TTC549 (cell line): ENCODE measurements around the gene HBG1.
"Not testable (repeated sequence)": the region's sequence is repeated elsewhere in the genome, so short reads cannot be mapped to it uniquely, and the experiment has no call there.

Experiments used
- FAIRE-seq: peaks from 2 replicates; lab custom pipeline; 2012; peaks lifted over from hg19 to GRCh38; lab: Jason Lieb, UNC

The HBG1 gene

DNA sequence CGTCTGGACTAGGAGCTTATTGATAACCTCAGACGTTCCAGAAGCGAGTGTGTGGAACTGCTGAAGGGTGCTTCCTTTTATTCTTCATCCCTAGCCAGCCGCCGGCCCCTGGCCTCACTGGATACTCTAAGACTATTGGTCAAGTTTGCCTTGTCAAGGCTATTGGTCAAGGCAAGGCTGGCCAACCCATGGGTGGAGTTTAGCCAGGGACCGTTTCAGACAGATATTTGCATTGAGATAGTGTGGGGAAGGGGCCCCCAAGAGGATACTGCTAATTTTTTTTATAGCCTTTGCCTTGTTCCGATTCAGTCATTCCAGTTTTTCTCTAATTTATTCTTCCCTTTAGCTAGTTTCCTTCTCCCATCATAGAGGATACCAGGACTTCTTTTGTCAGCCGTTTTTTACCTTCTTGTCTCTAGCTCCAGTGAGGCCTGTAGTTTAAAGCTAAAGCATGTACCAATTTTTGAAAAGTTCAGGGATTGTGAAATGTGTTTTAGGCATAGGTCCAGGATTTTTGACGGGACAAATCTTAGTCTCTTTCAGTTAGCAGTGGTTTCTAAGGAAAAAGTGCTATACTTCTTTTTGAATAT is at the start of gene HBG1:
Gene HBG1, minus strand, starts transcription at position 51 of the 590 bp plus-strand sequence. CDS start 53 bp downstream, outside the sequence.
- FAIRE-seq, result not testable (repeated sequence)

DNA sequence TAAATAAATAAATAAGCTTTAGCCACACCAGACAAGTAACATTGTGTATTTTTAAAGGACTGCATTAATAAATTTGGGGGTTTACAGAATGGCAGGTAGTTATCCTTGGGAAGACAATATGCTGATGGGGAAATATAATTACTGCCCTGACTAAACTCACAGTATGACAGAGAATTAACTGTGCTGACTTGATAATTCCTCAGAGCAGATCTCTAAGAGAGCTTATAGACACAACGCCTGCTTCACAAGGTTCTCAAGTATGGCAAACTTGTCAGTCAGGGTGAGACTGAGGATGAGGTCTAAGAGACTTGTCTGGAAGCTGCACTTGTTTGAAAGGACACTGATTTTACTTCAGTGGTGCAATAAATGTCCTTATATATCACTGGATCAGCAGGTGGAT is 48.8 kb upstream of the HBG1 start:
- FAIRE-seq, result no peak

DNA sequence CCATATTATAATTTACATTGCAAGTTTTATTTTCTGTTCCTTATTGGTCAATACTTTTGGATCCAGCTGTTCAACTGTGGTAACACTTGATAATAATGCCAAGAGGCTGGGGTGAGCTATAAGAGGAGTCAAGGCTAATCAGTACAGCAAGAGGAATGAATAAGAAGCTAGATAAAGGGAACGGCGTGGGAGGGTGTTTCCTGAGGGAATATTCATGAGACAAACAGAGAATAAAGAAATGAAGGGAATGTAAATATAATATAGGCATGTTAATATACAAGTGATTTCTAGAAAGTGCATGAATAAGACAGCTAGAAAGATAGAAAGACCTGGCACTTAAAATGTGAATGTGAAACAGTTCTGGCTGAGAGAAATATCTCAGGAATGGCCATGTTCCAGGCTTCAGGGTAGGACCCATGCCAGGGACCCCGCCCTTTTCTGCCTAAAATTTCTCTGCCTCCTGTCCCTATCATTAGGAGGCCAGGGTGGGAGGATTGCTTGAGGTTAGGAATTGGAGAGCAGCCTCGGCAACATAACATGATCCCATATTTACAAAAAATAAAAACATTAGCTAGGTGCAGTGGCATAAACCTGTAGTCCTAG is 48.2 kb upstream of the HBG1 start:
- FAIRE-seq, result no peak

DNA sequence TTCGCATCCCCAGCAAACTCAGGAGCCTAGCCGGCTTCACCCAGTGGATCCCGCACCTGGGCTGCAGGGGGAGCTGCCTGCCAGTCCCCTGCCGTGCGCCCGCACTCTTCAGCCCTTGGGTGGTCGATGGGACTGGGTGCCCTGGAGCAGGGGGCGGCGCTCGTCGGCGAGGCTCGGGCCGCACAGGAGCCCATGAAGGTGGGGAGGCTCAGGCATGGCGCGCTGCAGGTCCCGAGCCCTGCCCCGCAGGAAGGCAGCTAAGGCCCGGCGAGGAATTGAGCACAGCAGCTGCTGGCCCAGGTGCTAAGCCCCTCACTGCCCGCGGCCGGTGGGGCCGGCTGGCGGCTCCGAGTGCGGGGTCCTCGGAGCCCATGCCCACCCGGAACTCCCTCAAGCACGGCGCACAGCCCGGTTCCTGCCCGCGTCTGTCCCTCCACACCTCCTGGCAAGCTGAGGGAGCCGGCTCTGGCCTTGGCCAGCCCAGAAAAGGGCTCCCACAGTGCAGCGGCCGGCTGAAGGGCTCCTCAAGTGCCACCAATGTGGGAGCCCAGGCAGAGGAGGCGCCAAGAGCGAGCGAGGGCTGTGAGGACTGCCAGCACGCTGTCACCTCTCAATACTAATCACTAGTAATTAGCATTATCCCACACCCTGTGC is 44.8 kb upstream of the HBG1 start:
- not testable (repeated sequence) for FAIRE-seq

DNA sequence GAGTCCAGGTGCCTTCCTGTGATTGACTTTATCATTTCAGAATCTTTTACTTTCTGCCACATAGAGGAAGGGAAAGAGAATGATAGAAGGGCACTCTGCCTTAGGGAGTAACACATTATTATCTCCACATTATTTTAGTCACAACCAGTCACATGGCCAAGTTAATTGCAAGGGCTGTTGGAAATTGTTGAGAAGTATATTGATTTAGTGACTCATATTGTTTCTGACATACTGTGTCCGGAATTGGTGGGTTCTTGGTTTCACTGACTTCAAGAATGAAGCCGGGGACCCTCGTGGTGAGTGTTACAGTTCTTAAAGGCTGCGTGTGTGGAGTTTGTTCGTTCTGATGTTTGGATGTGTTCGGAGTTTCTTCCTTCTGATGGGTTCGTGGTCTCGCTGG is 43.4 kb upstream of the HBG1 start:
- no peak for FAIRE-seq

DNA sequence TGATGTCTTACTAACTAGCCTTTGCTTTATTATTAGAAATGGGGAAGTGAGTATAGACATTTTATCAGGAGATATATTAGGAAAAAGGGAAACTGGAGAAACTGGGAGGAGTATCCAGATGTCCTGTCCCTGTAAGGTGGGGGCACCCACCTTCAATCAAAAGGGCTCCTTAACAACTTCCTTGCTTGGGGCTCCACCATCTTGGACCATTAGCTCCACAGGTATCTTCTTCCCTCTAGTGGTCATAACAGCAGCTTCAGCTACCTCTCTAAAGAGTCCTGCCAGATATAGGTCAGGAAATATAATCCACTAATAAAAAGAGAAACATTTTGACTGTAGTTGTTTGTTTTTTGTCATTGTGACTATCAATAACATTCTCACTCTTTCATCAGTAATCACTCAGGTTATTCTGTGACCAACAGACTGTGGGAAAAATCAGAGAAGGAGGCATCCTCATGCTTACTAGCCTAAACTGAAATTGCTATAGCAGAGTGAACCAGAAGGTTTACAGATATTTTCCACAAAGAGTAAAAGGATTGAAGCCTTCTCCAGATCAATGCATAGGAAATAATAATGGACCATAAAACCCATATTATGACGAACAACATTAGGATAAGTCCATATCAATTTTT is 41.7 kb upstream of the HBG1 start:
- no peak for FAIRE-seq

DNA sequence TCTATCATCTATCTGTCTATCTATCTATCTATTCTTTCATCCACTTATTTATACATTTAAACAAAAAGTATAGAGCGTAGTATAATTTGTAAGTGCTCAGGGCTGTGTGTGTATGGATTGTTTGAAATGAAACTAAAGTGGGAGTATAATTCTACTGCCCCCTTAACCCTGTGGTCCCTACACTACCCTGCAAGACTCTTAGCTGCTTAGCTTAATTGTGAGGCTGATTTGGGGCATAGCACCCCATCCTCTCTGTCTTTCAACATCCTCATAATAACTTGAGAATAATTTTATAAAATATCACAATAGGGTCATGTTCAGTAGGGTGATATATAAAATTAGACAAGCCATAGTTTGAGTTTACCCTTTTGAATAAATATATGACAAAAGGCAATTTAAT is 40.4 kb upstream of the HBG1 start:
- no peak for FAIRE-seq

DNA sequence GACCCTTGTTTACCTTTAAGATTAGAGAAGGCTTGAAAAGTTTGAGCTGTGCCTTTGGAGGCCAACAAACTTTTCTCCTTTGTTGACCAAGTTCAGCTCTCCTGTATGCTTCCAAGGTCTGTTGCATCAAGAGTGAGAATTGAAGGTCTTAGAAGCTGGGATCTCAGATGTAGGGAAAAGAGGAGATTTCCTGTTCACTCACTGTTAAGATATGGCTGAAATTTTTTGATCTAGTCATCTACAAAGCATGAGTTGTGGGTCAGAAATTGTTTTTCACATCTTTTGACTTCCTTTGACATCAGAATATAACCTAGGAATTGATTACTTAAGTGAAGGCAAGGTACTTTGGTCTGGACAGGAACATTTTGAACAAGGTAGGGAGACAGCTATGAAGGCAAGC is 40.0 kb upstream of the HBG1 start:
- FAIRE-seq, result no peak

DNA sequence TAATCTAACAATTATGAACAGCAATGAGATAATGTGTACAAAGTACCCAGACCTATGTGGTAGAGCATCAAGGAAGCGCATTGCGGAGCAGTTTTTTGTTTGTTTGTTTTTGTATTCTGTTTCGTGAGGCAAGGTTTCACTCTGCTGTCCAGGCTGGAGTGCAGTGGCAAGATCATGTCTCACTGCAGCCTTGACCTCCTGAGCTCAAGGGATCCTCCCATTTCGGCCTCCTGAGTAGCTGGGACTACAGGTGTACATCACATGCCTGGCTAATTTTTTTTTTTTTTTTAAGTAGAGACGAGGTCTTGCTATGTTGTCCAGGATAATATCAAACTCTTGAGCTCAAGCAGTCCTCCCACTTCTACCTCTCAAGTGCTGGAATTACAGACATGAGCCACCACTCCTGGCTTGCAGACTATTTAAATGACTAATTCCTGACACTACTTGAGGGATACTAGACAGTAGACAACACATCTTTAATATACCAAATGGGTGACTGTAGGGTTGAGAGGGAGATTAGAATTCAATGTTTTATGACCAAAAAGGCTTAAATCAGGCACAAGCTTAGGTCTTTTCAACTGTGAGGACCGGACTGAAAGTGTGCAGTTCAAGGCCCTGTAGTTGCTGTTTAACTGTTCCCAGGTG is 39.4 kb upstream of the HBG1 start:
- FAIRE-seq, result no peak

DNA sequence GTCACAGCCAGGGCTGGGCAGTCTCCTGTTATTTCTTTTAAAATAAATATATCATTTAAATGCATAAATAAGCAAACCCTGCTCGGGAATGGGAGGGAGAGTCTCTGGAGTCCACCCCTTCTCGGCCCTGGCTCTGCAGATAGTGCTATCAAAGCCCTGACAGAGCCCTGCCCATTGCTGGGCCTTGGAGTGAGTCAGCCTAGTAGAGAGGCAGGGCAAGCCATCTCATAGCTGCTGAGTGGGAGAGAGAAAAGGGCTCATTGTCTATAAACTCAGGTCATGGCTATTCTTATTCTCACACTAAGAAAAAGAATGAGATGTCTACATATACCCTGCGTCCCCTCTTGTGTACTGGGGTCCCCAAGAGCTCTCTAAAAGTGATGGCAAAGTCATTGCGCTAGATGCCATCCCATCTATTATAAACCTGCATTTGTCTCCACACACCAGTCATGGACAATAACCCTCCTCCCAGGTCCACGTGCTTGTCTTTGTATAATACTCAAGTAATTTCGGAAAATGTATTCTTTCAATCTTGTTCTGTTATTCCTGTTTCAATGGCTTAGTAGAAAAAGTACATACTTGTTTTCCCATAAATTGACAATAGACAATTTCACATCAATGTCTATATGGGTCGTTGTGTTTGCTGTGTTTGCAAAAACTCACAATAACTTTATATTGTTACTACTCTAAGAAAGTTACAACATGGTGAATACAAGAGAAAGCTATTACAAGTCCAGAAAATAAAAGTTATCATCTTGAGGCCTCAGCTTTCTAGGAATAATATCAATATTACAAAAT is 38.6 kb upstream of the HBG1 start:
- no peak for FAIRE-seq

DNA sequence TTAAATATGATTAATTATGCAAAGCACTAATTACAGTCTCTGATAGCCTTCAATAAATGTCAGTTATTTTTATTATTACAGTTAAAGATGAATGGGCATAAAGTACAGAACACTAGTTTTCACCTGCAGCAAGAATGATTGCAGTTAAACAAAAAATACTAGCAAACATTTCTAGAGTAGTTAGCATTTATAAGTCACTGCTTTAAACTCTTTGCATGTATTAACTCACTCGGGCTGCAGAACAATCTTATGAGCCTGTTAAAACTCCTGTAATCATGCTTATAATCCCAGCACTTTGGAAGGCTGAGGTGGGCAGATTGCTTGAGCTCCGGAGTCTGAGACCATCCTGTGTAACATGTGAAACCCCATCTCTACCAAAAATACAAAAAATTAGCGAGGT is 37.2 kb upstream of the HBG1 start:
- no peak for FAIRE-seq

DNA sequence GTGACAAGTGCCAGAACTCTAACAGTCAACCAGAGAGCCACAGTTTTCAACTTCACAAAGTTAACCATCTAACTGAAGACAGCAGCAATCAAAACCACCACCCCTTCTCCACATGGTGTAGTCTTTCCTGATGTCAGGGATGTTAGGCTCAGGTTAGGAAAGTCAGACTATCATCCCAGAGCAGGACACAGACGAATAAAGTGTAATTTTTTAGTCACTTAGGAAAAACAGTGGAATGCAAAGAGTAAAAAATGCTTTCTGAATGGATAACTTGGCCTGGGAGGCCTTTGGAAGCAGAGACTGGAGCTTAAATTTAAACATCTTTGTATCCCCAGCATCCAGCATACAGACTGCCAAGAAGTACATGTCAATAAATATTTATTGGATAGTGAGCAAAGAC is 36.7 kb upstream of the HBG1 start:
- no peak for FAIRE-seq

DNA sequence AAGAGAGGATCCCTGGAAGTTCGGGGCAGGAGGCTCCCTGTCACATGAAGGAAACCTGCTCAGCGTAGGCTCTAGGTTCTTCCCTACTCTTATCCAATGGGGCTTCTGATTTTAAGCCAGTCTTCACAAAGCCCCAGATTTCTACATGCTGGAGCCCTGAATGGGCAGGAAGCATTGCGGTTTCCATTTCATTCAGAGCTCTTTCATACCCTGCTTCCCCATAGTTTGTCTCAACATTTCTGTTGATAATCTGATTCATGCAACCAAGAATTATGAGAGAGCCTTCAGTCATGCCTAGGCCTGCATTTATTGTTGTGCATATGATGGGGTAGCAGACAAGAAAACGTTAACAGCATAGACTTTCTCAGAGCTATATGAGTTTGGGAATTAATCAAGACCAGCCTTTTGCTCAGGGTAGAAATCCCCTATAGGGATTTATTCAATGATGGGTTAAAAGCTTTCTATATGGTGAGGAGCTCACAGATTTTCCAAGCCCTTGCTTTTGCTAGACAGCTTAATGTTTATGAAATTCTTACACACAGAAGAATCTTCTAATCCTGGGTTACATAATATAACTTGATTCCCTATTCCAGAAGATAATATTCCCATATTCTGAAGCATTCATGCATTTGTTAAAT is 36.2 kb upstream of the HBG1 start:
- no peak for FAIRE-seq

DNA sequence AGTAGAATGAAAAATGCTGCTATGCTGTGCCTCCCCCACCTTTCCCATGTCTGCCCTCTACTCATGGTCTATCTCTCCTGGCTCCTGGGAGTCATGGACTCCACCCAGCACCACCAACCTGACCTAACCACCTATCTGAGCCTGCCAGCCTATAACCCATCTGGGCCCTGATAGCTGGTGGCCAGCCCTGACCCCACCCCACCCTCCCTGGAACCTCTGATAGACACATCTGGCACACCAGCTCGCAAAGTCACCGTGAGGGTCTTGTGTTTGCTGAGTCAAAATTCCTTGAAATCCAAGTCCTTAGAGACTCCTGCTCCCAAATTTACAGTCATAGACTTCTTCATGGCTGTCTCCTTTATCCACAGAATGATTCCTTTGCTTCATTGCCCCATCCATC is 35.0 kb upstream of the HBG1 start:
- FAIRE-seq, result no peak

DNA sequence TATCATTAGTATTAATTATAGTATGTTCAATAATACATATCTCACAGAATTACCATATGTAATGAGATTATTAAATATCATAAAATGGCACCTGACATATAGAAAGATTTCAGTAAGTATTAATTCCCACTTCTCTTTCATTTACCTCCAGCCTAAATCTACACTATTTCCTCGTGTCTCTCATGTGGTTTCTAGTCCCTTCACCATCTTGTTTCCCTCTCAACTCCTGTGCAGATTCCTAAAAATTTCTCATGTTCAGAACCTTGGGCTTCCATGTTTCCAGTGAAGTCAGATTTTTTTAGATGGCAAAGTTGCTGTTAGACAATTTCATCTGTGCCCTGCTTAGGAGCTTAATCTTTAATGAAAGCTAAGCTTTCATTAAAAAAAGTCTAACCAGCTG is 34.2 kb upstream of the HBG1 start:
- no peak for FAIRE-seq

DNA sequence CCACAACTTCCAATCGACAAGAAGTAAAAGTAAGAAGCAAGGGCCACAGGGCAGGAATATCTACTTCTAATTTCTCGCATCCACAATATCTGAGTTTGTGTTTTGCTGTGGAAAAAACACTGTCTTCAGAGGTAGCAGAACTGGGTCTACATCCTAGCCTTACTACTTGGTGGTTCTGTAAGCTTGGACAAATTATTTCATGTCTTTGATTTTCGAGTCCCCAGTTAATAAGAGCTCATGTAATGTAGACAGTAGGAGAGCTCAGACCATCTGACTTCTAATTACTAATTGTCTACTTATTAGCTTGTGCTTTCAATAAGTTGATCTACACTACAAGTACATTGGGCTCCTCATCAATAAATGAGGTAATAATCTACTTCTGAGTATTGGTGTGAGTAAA is 33.4 kb upstream of the HBG1 start:
- FAIRE-seq, result no peak

DNA sequence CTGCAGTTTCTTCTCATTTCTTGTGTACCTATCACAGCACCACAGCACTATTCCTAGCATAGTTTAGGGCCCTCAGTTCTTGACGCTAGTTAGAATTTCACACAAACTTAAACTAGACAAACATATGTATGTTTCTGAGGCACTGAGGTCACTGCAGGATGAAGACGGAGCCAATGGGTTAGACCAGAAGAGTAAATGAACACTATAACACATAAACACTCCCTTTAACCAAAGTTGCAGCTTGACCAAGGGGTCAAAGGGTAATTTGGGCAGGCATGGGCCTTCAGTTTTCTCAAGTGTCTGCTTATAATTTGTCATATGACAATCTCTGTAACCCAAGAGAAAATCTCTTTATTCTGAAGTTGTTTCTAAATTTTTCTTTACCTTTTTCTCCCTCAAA is 33.0 kb upstream of the HBG1 start:
- no peak for FAIRE-seq

DNA sequence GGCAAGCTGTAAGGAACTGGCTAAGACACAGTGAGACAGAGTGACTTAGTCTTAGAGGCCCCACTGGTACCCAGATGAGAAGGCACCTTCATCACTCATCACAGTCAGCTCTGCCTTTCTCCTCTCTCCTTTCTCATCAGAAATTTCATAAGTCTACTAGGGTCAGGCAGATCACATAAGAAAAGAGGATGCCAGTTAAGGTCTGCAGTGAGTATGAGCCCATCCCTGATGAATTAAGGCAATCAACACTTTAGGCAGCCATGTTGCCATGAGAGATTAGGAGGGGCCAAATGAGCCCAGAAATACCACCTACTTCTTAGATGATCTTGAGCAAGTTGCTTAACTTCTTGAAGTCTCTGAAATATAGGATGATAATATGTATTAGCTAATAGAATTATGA is 31.9 kb upstream of the HBG1 start:
- FAIRE-seq, result no peak

DNA sequence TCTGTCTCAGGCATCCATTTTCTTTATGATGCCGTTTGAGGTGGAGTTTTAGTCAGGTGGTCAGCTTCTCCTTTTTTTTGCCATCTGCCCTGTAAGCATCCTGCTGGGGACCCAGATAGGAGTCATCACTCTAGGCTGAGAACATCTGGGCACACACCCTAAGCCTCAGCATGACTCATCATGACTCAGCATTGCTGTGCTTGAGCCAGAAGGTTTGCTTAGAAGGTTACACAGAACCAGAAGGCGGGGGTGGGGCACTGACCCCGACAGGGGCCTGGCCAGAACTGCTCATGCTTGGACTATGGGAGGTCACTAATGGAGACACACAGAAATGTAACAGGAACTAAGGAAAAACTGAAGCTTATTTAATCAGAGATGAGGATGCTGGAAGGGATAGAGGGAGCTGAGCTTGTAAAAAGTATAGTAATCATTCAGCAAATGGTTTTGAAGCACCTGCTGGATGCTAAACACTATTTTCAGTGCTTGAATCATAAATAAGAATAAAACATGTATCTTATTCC is 31.0 kb upstream of the HBG1 start:
- FAIRE-seq, result no peak

DNA sequence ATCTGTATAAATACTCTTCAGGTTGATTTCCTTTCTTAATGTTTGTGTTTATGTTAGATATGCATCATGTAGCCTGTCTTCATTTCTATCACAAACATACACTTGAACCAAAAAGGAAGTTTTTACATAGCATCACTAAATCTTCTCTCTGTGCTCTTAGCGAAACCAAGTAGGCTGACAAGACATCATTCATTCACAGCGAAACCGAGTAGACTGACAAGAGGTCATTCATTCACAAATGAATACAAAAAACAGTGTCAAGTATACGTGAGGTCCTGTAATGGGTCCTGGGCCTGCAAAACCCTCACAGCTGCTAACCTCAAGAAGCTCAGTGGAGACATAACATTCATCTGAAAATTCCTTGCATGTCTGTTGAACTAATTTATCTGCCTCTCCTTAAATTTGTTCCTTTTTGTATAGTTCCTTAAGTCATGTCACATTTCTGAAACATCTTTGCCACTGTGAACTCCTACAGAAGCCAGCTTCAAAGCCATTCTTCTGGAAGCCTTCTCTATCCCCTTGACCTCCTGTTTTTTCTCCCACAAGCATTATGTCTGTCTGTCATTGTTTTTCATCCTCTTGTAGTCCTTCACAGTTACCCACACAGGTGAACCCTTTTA is 29.9 kb upstream of the HBG1 start:
- FAIRE-seq, result no peak

DNA sequence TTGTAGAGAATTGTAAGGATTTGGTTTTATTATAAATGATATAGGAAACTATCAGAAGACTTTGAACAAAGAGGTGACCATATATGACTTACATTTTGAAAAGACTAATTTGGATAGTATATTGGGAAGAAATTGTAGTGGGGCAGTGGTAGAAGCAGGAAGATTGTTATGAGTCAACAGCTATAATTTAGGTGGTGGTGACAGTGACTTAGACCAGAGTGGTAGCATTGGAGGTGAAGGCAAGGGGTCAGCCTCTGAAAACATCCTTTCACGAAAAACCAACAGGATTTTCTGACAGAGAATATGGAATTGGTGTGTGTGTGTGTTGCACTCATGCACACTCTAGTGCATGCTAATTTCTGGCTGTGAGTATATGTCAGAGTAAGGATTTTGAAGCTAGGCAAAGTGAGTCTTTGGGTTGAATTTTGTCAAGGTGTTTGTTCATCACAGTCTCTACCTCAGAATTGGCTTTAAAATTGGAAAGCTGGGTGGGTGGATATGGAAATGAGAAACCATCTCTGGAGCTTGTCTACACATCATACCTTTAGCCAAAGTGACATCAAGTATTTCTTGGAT is 28.2 kb upstream of the HBG1 start:
- no peak for FAIRE-seq
